Bronchial epithelial cell (primary cell): ENCODE data around the gene MZF1. TPM values are rescaled to one million over a fixed set of nuclear protein-coding genes. Genes with fewer than 3 reads are reported as not detected.

Source experiments
- DNase-seq: peaks from one replicate; pipeline ENCODE4 v3.0.0-alpha.2; 2010; ENCODE audit warnings: low read depth
- FAIRE-seq: peaks from 2 replicates; lab custom pipeline; 2011; peaks lifted over from hg19 to GRCh38; lab: Jason Lieb, UNC
- H3K27me3 ChIP-seq: 2 replicates; pipeline ENCODE4 v1.5.1; 2011; ENCODE audit warnings: low read length; ENCODE audit not compliant: control insufficient read depth, insufficient read depth
- H3K36me3 ChIP-seq: 2 replicates; pipeline ENCODE4 v1.5.1; 2011; ENCODE audit warnings: low read length; ENCODE audit not compliant: control insufficient read depth, insufficient read depth
- H3K4me3 ChIP-seq: 2 replicates; pipeline ENCODE4 v1.5.1; 2011; ENCODE audit warnings: mild to moderate bottlenecking, low read depth, low read length, control low read depth
- total RNA-seq: library from RNA; depleted of rRNA; stranded (reverse); fragments of >200 nt; gene quantifications from 2 replicates; pipeline ENCODE4 v1.2.1, GENCODE V29; 2014
- TF ChIP-seq, protein P1 (sequence below): IDR thresholded peaks from 2 replicates; pipeline ENCODE4 v1.5.1; 2011; ENCODE audit warnings: mild to moderate bottlenecking, moderate library complexity, low read length, control low read depth, inconsistent platforms; ENCODE audit not compliant: insufficient read depth, severe bottlenecking

The MZF1 gene
- total RNA-seq, 1 donor from 2014 or later, result 14.7 TPM

DNA sequence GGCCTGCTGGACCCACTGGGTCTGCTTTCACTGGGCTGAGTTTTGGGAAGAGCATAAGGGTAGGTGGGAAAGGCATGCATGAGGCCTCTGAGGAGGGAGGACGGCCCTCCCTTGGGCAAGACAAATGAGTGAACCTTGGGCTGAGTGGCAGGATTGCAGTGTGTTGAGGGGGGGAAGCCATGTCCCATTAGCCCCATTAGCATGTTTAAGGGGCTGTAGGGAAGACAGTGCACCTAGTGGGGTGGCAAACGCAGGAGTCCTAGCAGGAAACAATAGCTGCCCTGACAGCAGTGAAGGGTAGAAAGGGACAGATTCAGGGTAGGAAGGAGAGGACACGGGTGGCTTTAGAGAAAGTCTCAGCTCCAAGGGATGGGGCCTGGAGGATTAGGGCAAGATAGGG is 50.4 kb downstream of the MZF1 start:
- no peak for DNase-seq
- TF ChIP-seq, protein P1, sequence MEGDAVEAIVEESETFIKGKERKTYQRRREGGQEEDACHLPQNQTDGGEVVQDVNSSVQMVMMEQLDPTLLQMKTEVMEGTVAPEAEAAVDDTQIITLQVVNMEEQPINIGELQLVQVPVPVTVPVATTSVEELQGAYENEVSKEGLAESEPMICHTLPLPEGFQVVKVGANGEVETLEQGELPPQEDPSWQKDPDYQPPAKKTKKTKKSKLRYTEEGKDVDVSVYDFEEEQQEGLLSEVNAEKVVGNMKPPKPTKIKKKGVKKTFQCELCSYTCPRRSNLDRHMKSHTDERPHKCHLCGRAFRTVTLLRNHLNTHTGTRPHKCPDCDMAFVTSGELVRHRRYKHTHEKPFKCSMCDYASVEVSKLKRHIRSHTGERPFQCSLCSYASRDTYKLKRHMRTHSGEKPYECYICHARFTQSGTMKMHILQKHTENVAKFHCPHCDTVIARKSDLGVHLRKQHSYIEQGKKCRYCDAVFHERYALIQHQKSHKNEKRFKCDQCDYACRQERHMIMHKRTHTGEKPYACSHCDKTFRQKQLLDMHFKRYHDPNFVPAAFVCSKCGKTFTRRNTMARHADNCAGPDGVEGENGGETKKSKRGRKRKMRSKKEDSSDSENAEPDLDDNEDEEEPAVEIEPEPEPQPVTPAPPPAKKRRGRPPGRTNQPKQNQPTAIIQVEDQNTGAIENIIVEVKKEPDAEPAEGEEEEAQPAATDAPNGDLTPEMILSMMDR, result no peak
- H3K36me3 ChIP-seq, result no peaks in the 10 kb centered on the region
- no peak overlapping the region for H3K4me3 ChIP-seq
- FAIRE-seq, result no peak
- H3K27me3 ChIP-seq, result no peaks in the 10 kb centered on the region

DNA sequence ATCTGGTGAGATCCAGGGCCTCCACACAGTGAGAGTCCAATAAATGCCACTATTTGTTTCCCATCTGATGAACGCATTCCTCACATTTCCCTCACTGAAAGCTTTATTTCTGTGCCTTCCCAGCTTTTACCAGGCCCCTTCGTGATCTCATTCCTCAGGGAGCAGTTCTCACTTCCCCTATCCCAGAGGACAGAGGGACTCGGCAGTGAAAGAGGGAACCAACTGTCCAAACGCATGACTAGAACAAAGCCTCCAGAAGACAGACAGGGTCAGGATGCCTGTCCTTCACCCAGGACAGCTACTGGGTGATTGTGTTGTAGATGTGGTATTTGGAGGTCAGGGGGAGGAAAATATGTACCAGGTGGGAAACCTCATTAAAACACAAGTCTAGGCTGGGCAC is 51.5 kb downstream of the MZF1 start:
- Histone ChIP-seq H3K36me3 (peaks cover 2% of the 10 kb centered on the region), H3K27me3 (no peaks in the 10 kb centered on the region), H3K4me3 (no peak overlapping the region)
- DNase-seq (no peak), FAIRE-seq (no peak)
- TF ChIP-seq, protein P1, result no peak

DNA sequence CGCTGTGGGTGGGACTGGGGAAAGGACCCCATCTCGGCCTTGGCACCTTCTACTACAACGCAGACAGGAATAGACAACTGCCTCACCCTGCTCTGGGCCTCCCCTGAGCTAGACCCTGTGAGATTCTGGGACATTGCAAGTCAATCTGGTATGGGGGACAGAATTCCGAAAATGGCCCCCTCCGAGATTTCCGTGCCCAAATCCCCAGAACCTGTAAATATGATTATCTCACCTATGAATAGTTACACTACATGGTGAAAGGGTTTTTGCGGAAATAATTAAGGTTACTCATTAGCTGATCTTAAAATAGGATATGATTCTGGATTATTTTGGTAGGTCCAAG is 52.9 kb downstream of the MZF1 start:
- TF ChIP-seq, protein P1, result no peak
- Histone ChIP-seq H3K27me3 (no peaks in the 10 kb centered on the region), H3K36me3 (peaks cover 2% of the 10 kb centered on the region), H3K4me3 (peak overlapping the region; percentile 73)
- FAIRE-seq, result no peak
- DNase-seq, result no peak

DNA sequence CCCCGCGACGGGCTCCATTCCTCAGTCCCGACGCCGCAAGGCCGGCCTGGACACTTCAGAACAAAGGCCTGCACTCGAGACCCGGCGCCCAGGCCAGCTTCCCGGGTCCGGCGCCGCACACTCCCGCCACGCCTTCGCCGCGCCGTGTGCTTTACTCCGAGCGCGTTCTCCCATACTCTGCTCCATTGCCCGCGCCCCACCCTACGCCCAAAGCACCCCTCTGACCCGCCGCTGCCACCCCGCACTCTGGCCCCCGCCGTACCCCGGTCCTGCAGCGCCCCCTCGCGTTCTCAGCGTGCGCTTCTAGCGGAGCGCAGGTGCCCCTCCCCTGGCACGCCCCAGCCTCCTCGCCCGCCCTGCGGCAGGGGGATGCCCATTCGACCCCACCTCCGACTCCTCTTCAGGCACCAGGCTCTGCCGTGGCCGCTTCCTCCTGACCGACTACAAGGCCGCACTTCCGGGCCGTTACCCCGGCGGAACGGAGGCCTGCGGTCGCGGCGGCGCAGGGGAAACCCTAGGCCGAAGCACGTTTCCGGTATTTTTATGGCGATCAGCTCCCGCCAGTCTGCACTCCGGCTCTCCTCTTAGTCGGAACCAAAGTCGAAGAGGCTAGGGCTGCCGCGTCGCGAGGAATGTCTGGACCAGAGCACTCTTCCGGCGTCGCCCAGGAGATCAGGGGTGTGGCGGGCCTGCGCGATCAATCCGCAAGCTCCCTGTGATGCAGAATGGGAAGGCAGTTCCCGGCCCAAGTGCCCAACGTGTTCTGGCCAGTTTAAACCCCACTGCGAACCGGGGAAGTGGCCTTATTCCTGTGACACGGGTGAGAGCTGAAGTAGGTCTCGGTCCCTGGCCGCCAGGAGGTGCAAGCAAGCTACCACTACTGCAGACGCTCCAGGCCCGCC is 53.5 kb downstream of the MZF1 start, which contains the start of gene ZBTB45:
TSS of gene ZBTB45 (minus strand) at position 456 of the 902 bp plus-strand sequence. CDS start 2,137 bp downstream, outside the sequence.
- FAIRE-seq, result no peak
- TF ChIP-seq, protein P1, result peak; percentile 89
- H3K27me3 ChIP-seq, result no peaks in the 10 kb centered on the region
- DNase-seq, result peak; percentile 88
- H3K4me3 ChIP-seq, result peak within 1 kb of the TSS; percentile 73
- peaks cover 2% of the 10 kb centered on the region for H3K36me3 ChIP-seq

DNA sequence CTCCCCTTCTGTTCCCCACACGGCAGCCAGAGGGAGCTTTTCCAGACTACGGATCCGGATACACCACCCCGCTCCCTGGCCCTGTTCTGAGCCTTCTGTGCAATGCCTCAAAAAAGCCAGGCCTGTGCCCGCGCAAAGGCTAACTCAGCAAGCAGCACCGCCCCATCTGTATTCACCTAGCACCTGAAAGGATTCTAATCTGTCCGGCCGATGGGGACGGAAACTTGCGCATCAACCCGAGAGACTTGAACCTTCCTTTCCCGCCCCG is 54.1 kb downstream of the MZF1 start:
- TF ChIP-seq, protein P1, result peak; percentile 81
- Histone ChIP-seq H3K36me3 (peaks cover 2% of the 10 kb centered on the region), H3K4me3 (peak overlapping the region; percentile 73), H3K27me3 (no peaks in the 10 kb centered on the region)
- DNase-seq (peak; percentile 62), FAIRE-seq (no peak)
